ENCODE data around the gene SLC4A9.
"Not testable (repeated sequence)": the region's sequence is repeated elsewhere in the genome, so short reads cannot be mapped to it uniquely, and the experiment has no call there.

SLC4A9 gene

GRCh38 chr5:140400730-140401361 lies 40.9 kb downstream of the SLC4A9 start:
- peak; percentile 67 to 81 (median 76) for DNase-seq (ENCODE audit: low read depth in 3 of 3)

- peak; percentile 90 to 96 (median 96) for DNase-seq (ENCODE audit: low read depth in 3 of 3)
These were observed 41.6 kb downstream of the SLC4A9 start, which contains the start of gene ANKHD1 for GRCh38 chr5:140401362-140402257. Gene ANKHD1, plus strand, starts transcription at chr5:140401833. Its CDS starts 135 bp downstream, at chr5:140401968.

- peak; percentile 22 to 41 (median 29) for DNase-seq (ENCODE audit: low read depth in 3 of 3)
These were observed 42.5 kb downstream of the SLC4A9 start for GRCh38 chr5:140402258-140403074.

GRCh38 chr5:140403613-140404012 lies 43.6 kb downstream of the SLC4A9 start:
- no peak for DNase-seq (ENCODE audit: low read depth in 3 of 3)

- no peak for DNase-seq (ENCODE audit: low read depth in 3 of 3)
These were observed 48.8 kb downstream of the SLC4A9 start for GRCh38 chr5:140408750-140409241.

- DNase-seq (ENCODE audit: low read depth in 3 of 3), result no peak
These were observed 53.2 kb downstream of the SLC4A9 start for GRCh38 chr5:140413230-140413629.

GRCh38 chr5:140417235-140417634 lies 57.2 kb downstream of the SLC4A9 start:
- DNase-seq (ENCODE audit: low read depth in 3 of 3), result no peak

- no peak for DNase-seq (ENCODE audit: low read depth in 3 of 3)
These were observed 59.0 kb downstream of the SLC4A9 start for GRCh38 chr5:140418862-140419520.

GRCh38 chr5:140420226-140420570 lies 60.2 kb downstream of the SLC4A9 start:
- DNase-seq (ENCODE audit: low read depth in 3 of 3), result no peak

GRCh38 chr5:140420665-140421361 lies 60.8 kb downstream of the SLC4A9 start:
- DNase-seq (ENCODE audit: low read depth in 3 of 3), result no peak

- not testable (repeated sequence) for DNase-seq (ENCODE audit: low read depth in 3 of 3)
These were observed 61.4 kb downstream of the SLC4A9 start for GRCh38 chr5:140421375-140421774.

- DNase-seq (ENCODE audit: low read depth in 3 of 3), result no peak
These were observed 63.6 kb downstream of the SLC4A9 start for GRCh38 chr5:140423609-140424008.

GRCh38 chr5:140424135-140424534 lies 64.1 kb downstream of the SLC4A9 start:
- DNase-seq (ENCODE audit: low read depth in 3 of 3), result no peak
